ENCODE measurements around the gene DICER1.

DICER1 gene

GRCh38 chr14:95098984-95099599 lies 58.2 kb downstream of the DICER1 start:
- H3K36me3 ChIP-seq (ENCODE audit: control insufficient read depth in 5 of 5, insufficient read depth in 5 of 5, low read length in 5 of 5): peaks cover 20 to 60% (median 47%) of the 10 kb centered on the region in 5 donors
- no peaks in the 10 kb centered on the region for H3K9me3 ChIP-seq (ENCODE audit: control insufficient read depth in 5 of 5, low read length in 5 of 5)
- no peak overlapping the region for H3K27ac ChIP-seq (ENCODE audit: low read depth, low read length)
- H3K4me3 ChIP-seq (ENCODE audit: low read depth in 1 of 5, low read length in 5 of 5): no peak overlapping the region
- peaks cover 0 to 38% (median 22%) of the 10 kb centered on the region in 5 donors for H3K4me1 ChIP-seq (ENCODE audit: control insufficient read depth in 5 of 5, insufficient read depth in 5 of 5, low read length in 5 of 5)
- H3K9ac ChIP-seq (ENCODE audit: low read length in 5 of 5): no peak overlapping the region
- H3K27me3 ChIP-seq (ENCODE audit: control insufficient read depth in 5 of 5, insufficient read depth in 4 of 5, low read length in 5 of 5): no peaks in the 10 kb centered on the region

GRCh38 chr14:95097385-95097784 lies 59.9 kb downstream of the DICER1 start:
- no peak overlapping the region for H3K27ac ChIP-seq (ENCODE audit: low read depth, low read length)
- no peaks in the 10 kb centered on the region for H3K27me3 ChIP-seq (ENCODE audit: control insufficient read depth in 5 of 5, insufficient read depth in 4 of 5, low read length in 5 of 5)
- H3K4me1 ChIP-seq (ENCODE audit: control insufficient read depth in 5 of 5, insufficient read depth in 5 of 5, low read length in 5 of 5): peaks cover 0 to 41% (median 32%) of the 10 kb centered on the region in 5 donors
- H3K4me3 ChIP-seq (ENCODE audit: low read depth in 1 of 5, low read length in 5 of 5): no peak overlapping the region
- peak overlapping the region in 1 of 5 donors; percentile 15 for H3K9ac ChIP-seq (ENCODE audit: low read length in 5 of 5)
- no peaks in the 10 kb centered on the region for H3K9me3 ChIP-seq (ENCODE audit: control insufficient read depth in 5 of 5, low read length in 5 of 5)
- peaks cover 15 to 58% (median 41%) of the 10 kb centered on the region in 5 donors for H3K36me3 ChIP-seq (ENCODE audit: control insufficient read depth in 5 of 5, insufficient read depth in 5 of 5, low read length in 5 of 5)

- Histone ChIP-seq H3K4me1 (ENCODE audit: control insufficient read depth in 5 of 5, insufficient read depth in 5 of 5, low read length in 5 of 5) (peaks cover 0 to 41% (median 32%) of the 10 kb centered on the region in 5 donors), H3K9me3 (ENCODE audit: control insufficient read depth in 5 of 5, low read length in 5 of 5) (no peaks in the 10 kb centered on the region), H3K4me3 (ENCODE audit: low read depth in 1 of 5, low read length in 5 of 5) (no peak overlapping the region), H3K27ac (ENCODE audit: low read depth, low read length) (no peak overlapping the region), H3K27me3 (ENCODE audit: control insufficient read depth in 5 of 5, insufficient read depth in 4 of 5, low read length in 5 of 5) (no peaks in the 10 kb centered on the region), H3K9ac (ENCODE audit: low read length in 5 of 5) (no peak overlapping the region), H3K36me3 (ENCODE audit: control insufficient read depth in 5 of 5, insufficient read depth in 5 of 5, low read length in 5 of 5) (peaks cover 15 to 53% (median 34%) of the 10 kb centered on the region in 5 donors)
These were observed 60.9 kb downstream of the DICER1 start for GRCh38 chr14:95096476-95096875.

- Histone ChIP-seq H3K4me1 (ENCODE audit: control insufficient read depth in 5 of 5, insufficient read depth in 5 of 5, low read length in 5 of 5) (peaks cover 0 to 41% (median 32%) of the 10 kb centered on the region in 5 donors), H3K9ac (ENCODE audit: low read length in 5 of 5) (no peak overlapping the region), H3K27ac (ENCODE audit: low read depth, low read length) (no peak overlapping the region), H3K9me3 (ENCODE audit: control insufficient read depth in 5 of 5, low read length in 5 of 5) (no peaks in the 10 kb centered on the region), H3K36me3 (ENCODE audit: control insufficient read depth in 5 of 5, insufficient read depth in 5 of 5, low read length in 5 of 5) (peaks cover 15 to 51% (median 32%) of the 10 kb centered on the region in 5 donors), H3K27me3 (ENCODE audit: control insufficient read depth in 5 of 5, insufficient read depth in 4 of 5, low read length in 5 of 5) (no peaks in the 10 kb centered on the region), H3K4me3 (ENCODE audit: low read depth in 1 of 5, low read length in 5 of 5) (no peak overlapping the region)
These were observed 61.3 kb downstream of the DICER1 start for GRCh38 chr14:95095996-95096395.

GRCh38 chr14:95092723-95093122 lies 64.6 kb downstream of the DICER1 start:
- Histone ChIP-seq H3K4me3 (ENCODE audit: low read depth in 1 of 5, low read length in 5 of 5) (no peak overlapping the region), H3K27ac (ENCODE audit: low read depth, low read length) (no peak overlapping the region), H3K27me3 (ENCODE audit: control insufficient read depth in 5 of 5, insufficient read depth in 4 of 5, low read length in 5 of 5) (no peaks in the 10 kb centered on the region), H3K9me3 (ENCODE audit: control insufficient read depth in 5 of 5, low read length in 5 of 5) (no peaks in the 10 kb centered on the region), H3K9ac (ENCODE audit: low read length in 5 of 5) (no peak overlapping the region), H3K4me1 (ENCODE audit: control insufficient read depth in 5 of 5, insufficient read depth in 5 of 5, low read length in 5 of 5) (peaks cover 0 to 13% (median 11%) of the 10 kb centered on the region in 5 donors), H3K36me3 (ENCODE audit: control insufficient read depth in 5 of 5, insufficient read depth in 5 of 5, low read length in 5 of 5) (peaks cover 33 to 70% (median 55%) of the 10 kb centered on the region in 5 donors)

- H3K27ac ChIP-seq (ENCODE audit: low read depth, low read length): no peak overlapping the region
- peaks cover 0 to 13% (median 5%) of the 10 kb centered on the region in 5 donors for H3K4me1 ChIP-seq (ENCODE audit: control insufficient read depth in 5 of 5, insufficient read depth in 5 of 5, low read length in 5 of 5)
- peaks cover 33 to 78% (median 55%) of the 10 kb centered on the region in 5 donors for H3K36me3 ChIP-seq (ENCODE audit: control insufficient read depth in 5 of 5, insufficient read depth in 5 of 5, low read length in 5 of 5)
These were observed 65.7 kb downstream of the DICER1 start for GRCh38 chr14:95091581-95091980.

GRCh38 chr14:95088665-95089064 lies 68.7 kb downstream of the DICER1 start:
- no peaks in the 10 kb centered on the region for H3K27me3 ChIP-seq (ENCODE audit: control insufficient read depth in 5 of 5, insufficient read depth in 4 of 5, low read length in 5 of 5)
- no peak overlapping the region for H3K27ac ChIP-seq (ENCODE audit: low read depth, low read length)
- no peak overlapping the region for H3K9ac ChIP-seq (ENCODE audit: low read length in 5 of 5)
- H3K9me3 ChIP-seq (ENCODE audit: control insufficient read depth in 5 of 5, low read length in 5 of 5): no peaks in the 10 kb centered on the region
- no peak overlapping the region for H3K4me3 ChIP-seq (ENCODE audit: low read depth in 1 of 5, low read length in 5 of 5)
- H3K4me1 ChIP-seq (ENCODE audit: control insufficient read depth in 5 of 5, insufficient read depth in 5 of 5, low read length in 5 of 5): peaks cover 0 to 10% (median 3%) of the 10 kb centered on the region in 5 donors
- peaks cover 27 to 65% (median 54%) of the 10 kb centered on the region in 5 donors for H3K36me3 ChIP-seq (ENCODE audit: control insufficient read depth in 5 of 5, insufficient read depth in 5 of 5, low read length in 5 of 5)

More at GRCh38 chr14:95091581-95091980, 65.7 kb downstream of the DICER1 start:
- H3K9ac ChIP-seq (ENCODE audit: low read length in 5 of 5): no peak overlapping the region
- no peaks in the 10 kb centered on the region for H3K9me3 ChIP-seq (ENCODE audit: control insufficient read depth in 5 of 5, low read length in 5 of 5)
- H3K27me3 ChIP-seq (ENCODE audit: control insufficient read depth in 5 of 5, insufficient read depth in 4 of 5, low read length in 5 of 5): no peaks in the 10 kb centered on the region
- no peak overlapping the region for H3K4me3 ChIP-seq (ENCODE audit: low read depth in 1 of 5, low read length in 5 of 5)

GRCh38 chr14:95087619-95088018 lies 69.7 kb downstream of the DICER1 start:
- Histone ChIP-seq H3K27ac (ENCODE audit: low read depth, low read length) (no peak overlapping the region), H3K4me1 (ENCODE audit: control insufficient read depth in 5 of 5, insufficient read depth in 5 of 5, low read length in 5 of 5) (no peaks in the 10 kb centered on the region), H3K36me3 (ENCODE audit: control insufficient read depth in 5 of 5, insufficient read depth in 5 of 5, low read length in 5 of 5) (peaks cover 23 to 55% (median 44%) of the 10 kb centered on the region in 5 donors), H3K9ac (ENCODE audit: low read length in 5 of 5) (no peak overlapping the region), H3K27me3 (ENCODE audit: control insufficient read depth in 5 of 5, insufficient read depth in 4 of 5, low read length in 5 of 5) (no peaks in the 10 kb centered on the region), H3K9me3 (ENCODE audit: control insufficient read depth in 5 of 5, low read length in 5 of 5) (no peaks in the 10 kb centered on the region), H3K4me3 (ENCODE audit: low read depth in 1 of 5, low read length in 5 of 5) (no peak overlapping the region)

GRCh38 chr14:95085321-95085720 lies 72.0 kb downstream of the DICER1 start:
- Histone ChIP-seq H3K4me1 (ENCODE audit: control insufficient read depth in 5 of 5, insufficient read depth in 5 of 5, low read length in 5 of 5) (no peaks in the 10 kb centered on the region), H3K27me3 (ENCODE audit: control insufficient read depth in 5 of 5, insufficient read depth in 4 of 5, low read length in 5 of 5) (no peaks in the 10 kb centered on the region), H3K9me3 (ENCODE audit: control insufficient read depth in 5 of 5, low read length in 5 of 5) (no peaks in the 10 kb centered on the region), H3K27ac (ENCODE audit: low read depth, low read length) (no peak overlapping the region), H3K36me3 (ENCODE audit: control insufficient read depth in 5 of 5, insufficient read depth in 5 of 5, low read length in 5 of 5) (peaks cover 19 to 46% (median 34%) of the 10 kb centered on the region in 5 donors), H3K4me3 (ENCODE audit: low read depth in 1 of 5, low read length in 5 of 5) (no peak overlapping the region), H3K9ac (ENCODE audit: low read length in 5 of 5) (no peak overlapping the region)

- Histone ChIP-seq H3K27ac (ENCODE audit: low read depth, low read length) (no peak overlapping the region), H3K4me1 (ENCODE audit: control insufficient read depth in 5 of 5, insufficient read depth in 5 of 5, low read length in 5 of 5) (no peaks in the 10 kb centered on the region), H3K4me3 (ENCODE audit: low read depth in 1 of 5, low read length in 5 of 5) (no peak overlapping the region), H3K9me3 (ENCODE audit: control insufficient read depth in 5 of 5, low read length in 5 of 5) (peaks cover 0 to 7% (median 0%) of the 10 kb centered on the region in 5 donors), H3K36me3 (ENCODE audit: control insufficient read depth in 5 of 5, insufficient read depth in 5 of 5, low read length in 5 of 5) (no peaks in the 10 kb centered on the region), H3K27me3 (ENCODE audit: control insufficient read depth in 5 of 5, insufficient read depth in 4 of 5, low read length in 5 of 5) (no peaks in the 10 kb centered on the region), H3K9ac (ENCODE audit: low read length in 5 of 5) (no peak overlapping the region)
These were observed 78.5 kb downstream of the DICER1 start for GRCh38 chr14:95078867-95079266.
